ENCODE data around the gene TTL.

Gene TTL

DNA sequence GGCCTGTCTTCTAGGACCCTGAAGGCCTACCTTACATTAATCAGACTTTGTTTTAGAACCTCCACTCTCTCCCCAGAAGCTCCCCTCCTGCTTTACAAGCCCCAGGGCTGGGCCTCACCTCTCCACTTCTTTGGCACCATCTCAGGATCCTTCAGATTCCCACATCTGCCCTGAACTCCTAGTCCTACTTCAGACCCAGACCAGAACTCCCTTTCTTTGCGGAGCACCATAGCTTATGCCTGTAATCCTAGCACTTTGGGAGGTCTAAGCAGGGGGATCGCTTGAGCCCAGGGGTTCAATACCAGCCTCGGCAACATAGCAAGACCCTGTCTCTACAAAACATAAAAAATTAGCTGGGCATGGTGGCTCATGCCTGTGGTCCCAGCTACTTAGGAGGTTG, 103.4 kb downstream of the TTL start:
- no peak for DNase-seq (ENCODE audit: low read depth)
- TF ChIP-seq, protein P1, sequence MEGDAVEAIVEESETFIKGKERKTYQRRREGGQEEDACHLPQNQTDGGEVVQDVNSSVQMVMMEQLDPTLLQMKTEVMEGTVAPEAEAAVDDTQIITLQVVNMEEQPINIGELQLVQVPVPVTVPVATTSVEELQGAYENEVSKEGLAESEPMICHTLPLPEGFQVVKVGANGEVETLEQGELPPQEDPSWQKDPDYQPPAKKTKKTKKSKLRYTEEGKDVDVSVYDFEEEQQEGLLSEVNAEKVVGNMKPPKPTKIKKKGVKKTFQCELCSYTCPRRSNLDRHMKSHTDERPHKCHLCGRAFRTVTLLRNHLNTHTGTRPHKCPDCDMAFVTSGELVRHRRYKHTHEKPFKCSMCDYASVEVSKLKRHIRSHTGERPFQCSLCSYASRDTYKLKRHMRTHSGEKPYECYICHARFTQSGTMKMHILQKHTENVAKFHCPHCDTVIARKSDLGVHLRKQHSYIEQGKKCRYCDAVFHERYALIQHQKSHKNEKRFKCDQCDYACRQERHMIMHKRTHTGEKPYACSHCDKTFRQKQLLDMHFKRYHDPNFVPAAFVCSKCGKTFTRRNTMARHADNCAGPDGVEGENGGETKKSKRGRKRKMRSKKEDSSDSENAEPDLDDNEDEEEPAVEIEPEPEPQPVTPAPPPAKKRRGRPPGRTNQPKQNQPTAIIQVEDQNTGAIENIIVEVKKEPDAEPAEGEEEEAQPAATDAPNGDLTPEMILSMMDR (IDR thresholded peaks at IDR 0.05; ENCODE audit: low read length, missing control alignments): no peak
- H3K4me3 ChIP-seq (replicated peaks; ENCODE audit: low read depth, low read length): peak overlapping the region; percentile 81

DNA sequence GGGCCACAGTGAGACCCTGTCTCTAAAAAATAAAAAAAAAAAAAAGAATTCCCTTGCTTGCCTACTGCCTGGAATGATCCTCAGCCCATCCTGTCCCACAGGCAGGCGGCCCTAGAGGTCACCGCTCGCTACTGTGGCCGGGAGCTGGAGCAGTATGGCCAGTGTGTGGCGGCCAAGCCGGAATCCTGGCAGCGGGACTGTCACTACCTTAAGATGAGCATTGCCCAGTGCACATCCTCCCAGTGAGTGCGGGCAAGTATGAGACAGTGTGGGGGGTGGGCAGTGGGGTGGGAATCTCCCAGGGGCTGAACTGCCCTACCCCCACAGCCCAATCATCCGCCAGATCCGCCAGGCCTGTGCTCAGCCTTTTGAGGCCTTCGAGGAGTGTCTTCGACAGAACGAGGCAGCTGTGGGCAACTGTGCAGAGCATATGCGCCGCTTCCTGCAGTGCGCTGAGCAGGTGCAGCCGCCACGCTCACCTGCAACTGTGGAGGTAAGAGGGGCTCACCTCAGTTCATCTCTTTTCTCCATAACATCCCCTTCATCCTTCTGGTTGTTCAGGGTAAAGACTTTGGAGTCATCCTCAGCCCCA, 104.0 kb downstream of the TTL start:
- TF ChIP-seq, protein P1 (IDR thresholded peaks at IDR 0.05; ENCODE audit: low read length, missing control alignments): no peak
- H3K4me3 ChIP-seq (replicated peaks; ENCODE audit: low read depth, low read length): no peak overlapping the region
- no peak for DNase-seq (ENCODE audit: low read depth)

DNA sequence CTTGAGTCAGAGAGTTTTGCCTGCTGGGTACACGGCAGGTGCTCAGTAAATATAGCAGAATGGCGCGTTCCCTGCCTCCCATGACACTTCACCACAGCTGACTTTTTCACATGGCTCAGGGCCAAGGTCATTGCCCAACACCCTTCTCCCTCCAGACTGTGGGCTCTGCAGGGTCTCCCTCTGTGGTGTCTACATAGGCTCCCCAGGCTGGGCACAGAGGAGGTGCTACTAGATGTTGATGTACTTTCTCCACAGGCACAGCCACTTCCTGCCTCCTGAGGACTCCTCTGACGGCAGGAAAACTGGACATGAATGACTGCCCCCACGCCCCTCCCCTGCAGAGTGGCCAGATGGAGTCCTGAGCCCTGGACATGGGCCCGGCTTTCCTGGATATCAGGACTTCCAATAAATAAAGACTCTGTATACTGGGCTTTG, 106.7 kb downstream of the TTL start:
- no peak overlapping the region for H3K4me3 ChIP-seq (replicated peaks; ENCODE audit: low read depth, low read length)
- TF ChIP-seq, protein P1 (IDR thresholded peaks at IDR 0.05; ENCODE audit: low read length, missing control alignments): no peak
- no peak for DNase-seq (ENCODE audit: low read depth)
